Ishikawa (cell line): ENCODE measurements around the gene SHISAL1.

Source experiments
- CREB1 ChIP-seq: IDR thresholded peaks from 2 replicates; pipeline ENCODE4 v1.6.1; 2012; ENCODE audit warnings: low read depth
- EGR1 ChIP-seq: IDR thresholded peaks from 2 replicates; pipeline ENCODE4 v1.6.1; 2012
- EP300 ChIP-seq: IDR thresholded peaks from 2 replicates; pipeline ENCODE4 v1.6.1; 2012; ENCODE audit warnings: borderline replicate concordance
- NFIC ChIP-seq: IDR thresholded peaks from 2 replicates; pipeline ENCODE4 v1.6.1; 2012
- RAD21 ChIP-seq: IDR thresholded peaks from 2 replicates; pipeline ENCODE4 v1.6.1; 2012; ENCODE audit warnings: low read depth
- TAF1 ChIP-seq: IDR thresholded peaks from 2 replicates; pipeline ENCODE4 v1.6.1; 2012; ENCODE audit warnings: low read depth, mild to moderate bottlenecking
- TCF12 ChIP-seq: IDR thresholded peaks from 2 replicates; pipeline ENCODE4 v1.6.1; 2012; ENCODE audit warnings: low read depth
- TEAD4 ChIP-seq: IDR thresholded peaks from 2 replicates; pipeline ENCODE4 v1.6.1; 2012
- YY1 ChIP-seq: IDR thresholded peaks from 2 replicates; pipeline ENCODE4 v1.6.1; 2012; ENCODE audit warnings: low read depth
- TF ChIP-seq, protein P1 (sequence below): IDR thresholded peaks from 2 replicates; pipeline ENCODE4 v1.6.1; 2012
- TF ChIP-seq, protein P2 (sequence below): IDR thresholded peaks from 2 replicates; pipeline ENCODE4 v1.6.1; 2012; ENCODE audit warnings: low read depth, mild to moderate bottlenecking

GRCh38 chr22:44353041-44353440 lies 40.3 kb upstream of the SHISAL1 start:
- TF ChIP-seq RAD21 (no peak), TCF12 (no peak), TAF1 (no peak), EGR1 (no peak), EP300 (no peak), CREB1 (no peak), YY1 (no peak), NFIC (no peak), TEAD4 (no peak)
- TF ChIP-seq, protein P1, sequence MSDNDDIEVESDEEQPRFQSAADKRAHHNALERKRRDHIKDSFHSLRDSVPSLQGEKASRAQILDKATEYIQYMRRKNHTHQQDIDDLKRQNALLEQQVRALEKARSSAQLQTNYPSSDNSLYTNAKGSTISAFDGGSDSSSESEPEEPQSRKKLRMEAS = no peak
- TF ChIP-seq, protein P2, sequence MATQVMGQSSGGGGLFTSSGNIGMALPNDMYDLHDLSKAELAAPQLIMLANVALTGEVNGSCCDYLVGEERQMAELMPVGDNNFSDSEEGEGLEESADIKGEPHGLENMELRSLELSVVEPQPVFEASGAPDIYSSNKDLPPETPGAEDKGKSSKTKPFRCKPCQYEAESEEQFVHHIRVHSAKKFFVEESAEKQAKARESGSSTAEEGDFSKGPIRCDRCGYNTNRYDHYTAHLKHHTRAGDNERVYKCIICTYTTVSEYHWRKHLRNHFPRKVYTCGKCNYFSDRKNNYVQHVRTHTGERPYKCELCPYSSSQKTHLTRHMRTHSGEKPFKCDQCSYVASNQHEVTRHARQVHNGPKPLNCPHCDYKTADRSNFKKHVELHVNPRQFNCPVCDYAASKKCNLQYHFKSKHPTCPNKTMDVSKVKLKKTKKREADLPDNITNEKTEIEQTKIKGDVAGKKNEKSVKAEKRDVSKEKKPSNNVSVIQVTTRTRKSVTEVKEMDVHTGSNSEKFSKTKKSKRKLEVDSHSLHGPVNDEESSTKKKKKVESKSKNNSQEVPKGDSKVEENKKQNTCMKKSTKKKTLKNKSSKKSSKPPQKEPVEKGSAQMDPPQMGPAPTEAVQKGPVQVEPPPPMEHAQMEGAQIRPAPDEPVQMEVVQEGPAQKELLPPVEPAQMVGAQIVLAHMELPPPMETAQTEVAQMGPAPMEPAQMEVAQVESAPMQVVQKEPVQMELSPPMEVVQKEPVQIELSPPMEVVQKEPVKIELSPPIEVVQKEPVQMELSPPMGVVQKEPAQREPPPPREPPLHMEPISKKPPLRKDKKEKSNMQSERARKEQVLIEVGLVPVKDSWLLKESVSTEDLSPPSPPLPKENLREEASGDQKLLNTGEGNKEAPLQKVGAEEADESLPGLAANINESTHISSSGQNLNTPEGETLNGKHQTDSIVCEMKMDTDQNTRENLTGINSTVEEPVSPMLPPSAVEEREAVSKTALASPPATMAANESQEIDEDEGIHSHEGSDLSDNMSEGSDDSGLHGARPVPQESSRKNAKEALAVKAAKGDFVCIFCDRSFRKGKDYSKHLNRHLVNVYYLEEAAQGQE = no peak
